Right lobe of liver (tissue), 4 donors: ENCODE results near the gene RERE.

Source experiments
- POLR2A ChIP-seq: fragments of 450-650 bp; IDR thresholded peaks from one replicate; pipeline ENCODE4 v1.6.1; 2017; ENCODE audit warnings: antibody characterized with exemption, mild to moderate bottlenecking
- TF ChIP-seq, protein P1 (sequence below), 4 donors: fragments of 200-600 bp in 3 of 4; fragments of 450-650 bp in 1 of 4; IDR thresholded peaks; one replicate each; pipeline versions ENCODE4 v1.5.1 to v1.8.0; 2016 to 2022; ENCODE audit warnings: antibody characterized with exemption in 4 of 4, mild to moderate bottlenecking in 2 of 4
- donor health status: DM: no; HTN: no; CAD: no.
- donor health status: DM: no; HTN: no; CAD: no.
- donor health status: DM: no; HTN: yes; CAD: no.

DNA sequence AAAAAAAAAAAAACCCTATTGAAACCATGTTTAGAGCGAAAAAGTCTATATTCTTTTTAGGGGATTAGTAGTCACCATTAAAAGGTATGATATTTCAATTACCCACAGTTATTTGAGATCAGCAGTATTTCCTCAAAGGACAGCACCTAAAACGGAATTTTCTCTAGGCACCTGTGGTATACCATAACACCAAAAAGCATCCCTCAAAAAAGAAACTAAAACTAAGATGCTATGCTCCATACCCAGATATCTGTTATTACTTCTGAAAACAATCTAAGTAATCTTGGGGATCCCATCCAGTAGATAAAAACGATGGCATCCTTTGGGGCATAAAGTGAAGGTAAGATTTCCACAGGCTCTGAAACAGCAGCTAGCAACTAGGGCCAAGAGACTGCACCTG lies 89.0 kb downstream of the RERE start:
- TF ChIP-seq, protein P1, sequence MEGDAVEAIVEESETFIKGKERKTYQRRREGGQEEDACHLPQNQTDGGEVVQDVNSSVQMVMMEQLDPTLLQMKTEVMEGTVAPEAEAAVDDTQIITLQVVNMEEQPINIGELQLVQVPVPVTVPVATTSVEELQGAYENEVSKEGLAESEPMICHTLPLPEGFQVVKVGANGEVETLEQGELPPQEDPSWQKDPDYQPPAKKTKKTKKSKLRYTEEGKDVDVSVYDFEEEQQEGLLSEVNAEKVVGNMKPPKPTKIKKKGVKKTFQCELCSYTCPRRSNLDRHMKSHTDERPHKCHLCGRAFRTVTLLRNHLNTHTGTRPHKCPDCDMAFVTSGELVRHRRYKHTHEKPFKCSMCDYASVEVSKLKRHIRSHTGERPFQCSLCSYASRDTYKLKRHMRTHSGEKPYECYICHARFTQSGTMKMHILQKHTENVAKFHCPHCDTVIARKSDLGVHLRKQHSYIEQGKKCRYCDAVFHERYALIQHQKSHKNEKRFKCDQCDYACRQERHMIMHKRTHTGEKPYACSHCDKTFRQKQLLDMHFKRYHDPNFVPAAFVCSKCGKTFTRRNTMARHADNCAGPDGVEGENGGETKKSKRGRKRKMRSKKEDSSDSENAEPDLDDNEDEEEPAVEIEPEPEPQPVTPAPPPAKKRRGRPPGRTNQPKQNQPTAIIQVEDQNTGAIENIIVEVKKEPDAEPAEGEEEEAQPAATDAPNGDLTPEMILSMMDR (IDR thresholded peaks at IDR 0.05) = no peak
- TF ChIP-seq POLR2A = no peak
